Activated CD4-positive, alpha-beta T cell treated with anti-CD3 and anti-CD28 coated beads, Interleukin-2, amount 50 U/mL, for 4 hours (primary cell): Measurements from ENCODE around the gene ATP1A1.
A peak's percentile ranks its signal among the peaks of the same experiment; 100 is the strongest.

Experiments
- DNase-seq, 2 experiments: peaks; one replicate each; pipeline ENCODE4 v3.0.0-alpha.2; 2020

Gene ATP1A1

DNA sequence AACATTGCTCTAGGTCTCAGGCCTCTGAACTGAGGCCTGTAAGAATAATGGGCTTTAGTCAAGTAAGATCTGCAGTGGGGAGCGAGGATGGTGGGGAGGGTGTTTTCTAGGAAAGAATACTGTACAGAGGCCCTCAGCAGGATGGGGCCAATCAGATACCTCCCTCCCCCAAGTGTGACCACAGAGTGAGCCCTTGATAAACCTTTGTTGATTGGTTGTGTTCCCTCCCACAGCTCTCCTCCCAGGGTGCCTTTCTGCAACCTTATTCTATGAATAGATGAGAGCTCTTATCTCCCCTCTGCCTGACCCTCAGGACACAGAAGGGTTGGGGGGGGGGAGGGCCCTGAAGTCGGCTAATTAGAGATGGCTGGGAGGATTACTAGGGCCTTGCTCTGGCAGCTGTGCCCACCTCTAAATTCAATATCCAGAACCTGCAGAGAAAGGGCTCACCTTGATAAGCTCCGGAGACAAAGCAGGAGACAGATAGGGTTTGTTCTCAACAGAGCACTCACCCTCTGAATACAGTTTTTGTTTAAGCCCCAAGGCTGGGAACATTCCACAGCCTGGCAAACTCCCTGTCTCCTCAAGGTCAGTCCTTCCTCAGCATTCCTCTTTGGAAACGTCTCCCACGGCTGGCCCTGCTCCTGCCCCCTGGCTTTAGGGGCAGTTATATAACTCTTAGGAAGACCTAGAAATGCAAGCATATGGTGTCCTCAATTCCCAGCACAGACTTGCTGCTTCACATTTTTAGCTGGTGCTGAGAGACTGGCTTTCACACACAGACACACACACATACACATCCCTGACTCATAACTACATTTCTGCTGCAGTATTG, 42.9 kb downstream of the ATP1A1 start:
- DNase-seq, result no peak

DNA sequence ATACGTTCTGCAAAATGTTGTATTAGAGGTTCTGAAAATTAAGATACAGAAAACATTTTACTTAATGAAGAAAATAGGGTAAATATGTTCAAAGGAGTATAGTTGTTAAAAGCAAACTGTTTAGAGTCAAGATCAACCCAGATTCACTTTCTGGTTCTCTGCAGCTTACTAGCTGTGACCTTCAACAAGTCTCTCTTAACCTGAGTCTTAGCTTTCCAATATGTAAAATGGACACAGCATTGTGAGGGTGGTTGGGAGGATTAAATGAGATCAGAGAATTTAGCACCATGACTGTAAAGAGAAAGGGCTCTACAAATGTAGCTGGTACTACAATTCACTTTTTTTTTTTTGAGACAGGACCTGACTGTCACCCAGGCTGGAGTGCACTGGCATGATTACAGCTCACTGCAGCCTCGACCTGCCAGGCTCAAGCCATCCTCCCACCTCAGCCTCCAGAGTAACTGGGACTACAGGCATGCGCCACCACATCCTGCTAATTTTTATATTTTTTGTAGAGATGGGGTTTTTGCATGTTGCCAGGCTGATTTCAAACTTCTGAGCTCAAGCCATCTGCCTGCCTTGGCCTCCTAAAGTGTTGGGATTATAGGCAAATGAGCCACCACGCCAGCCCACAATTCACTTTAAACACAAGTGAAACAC, 43.9 kb downstream of the ATP1A1 start:
- no peak for DNase-seq

DNA sequence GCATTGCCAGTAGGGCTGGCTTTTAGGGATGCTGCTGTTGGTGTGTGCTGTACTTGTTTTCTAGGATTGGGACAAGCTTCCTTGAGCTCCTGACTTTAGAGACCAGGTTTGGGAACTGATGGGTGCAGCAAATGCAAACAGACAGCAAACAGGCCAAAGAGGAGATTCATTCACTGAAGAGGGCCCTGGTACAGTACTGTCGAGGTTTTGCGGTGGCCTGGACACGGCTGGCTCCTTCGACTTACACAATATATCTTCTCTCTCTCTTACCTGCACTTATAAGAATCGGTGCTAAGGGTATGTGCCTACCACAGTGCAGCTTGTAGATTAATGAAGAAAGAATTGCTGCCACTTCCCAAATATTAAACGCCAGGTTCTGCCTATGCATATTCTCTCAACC, 44.6 kb downstream of the ATP1A1 start:
- DNase-seq, result no peak

DNA sequence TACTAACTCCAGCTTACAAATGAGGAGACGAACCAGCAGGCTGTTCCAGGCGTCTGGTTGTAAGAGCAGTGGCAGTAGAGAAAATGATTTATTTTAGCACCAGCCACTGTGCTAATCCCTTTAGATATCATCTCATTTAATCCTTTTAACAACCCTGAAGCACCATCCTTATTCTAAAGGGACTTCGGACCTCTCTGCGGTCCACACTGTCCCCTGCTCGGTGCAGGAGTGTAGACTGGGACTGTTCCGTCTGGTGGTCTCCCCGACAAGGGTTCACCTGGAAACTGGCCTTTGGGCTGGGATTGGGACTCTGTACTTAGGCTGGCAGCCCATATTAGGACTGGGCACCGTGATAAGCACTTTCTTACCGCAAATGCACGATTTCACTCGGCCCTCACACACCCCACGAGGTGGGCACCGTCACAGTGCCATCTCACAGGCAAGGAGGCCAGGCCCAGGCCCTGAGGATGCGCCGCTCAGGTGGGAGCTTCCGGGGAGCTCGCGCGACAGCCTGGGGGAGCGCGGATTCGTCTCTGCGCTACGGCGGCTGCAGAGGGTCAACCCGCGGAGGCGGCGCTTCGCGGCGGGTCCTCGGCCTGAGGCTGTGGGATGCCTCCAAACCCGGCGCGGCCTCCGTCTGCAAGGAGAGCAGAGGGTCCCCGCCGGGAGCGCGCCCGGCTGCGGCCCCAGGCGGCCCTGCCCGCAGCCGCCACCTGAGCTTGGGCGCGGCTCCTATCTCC, 45.2 kb downstream of the ATP1A1 start:
- DNase-seq, result peak; percentile 82 to 84

DNA sequence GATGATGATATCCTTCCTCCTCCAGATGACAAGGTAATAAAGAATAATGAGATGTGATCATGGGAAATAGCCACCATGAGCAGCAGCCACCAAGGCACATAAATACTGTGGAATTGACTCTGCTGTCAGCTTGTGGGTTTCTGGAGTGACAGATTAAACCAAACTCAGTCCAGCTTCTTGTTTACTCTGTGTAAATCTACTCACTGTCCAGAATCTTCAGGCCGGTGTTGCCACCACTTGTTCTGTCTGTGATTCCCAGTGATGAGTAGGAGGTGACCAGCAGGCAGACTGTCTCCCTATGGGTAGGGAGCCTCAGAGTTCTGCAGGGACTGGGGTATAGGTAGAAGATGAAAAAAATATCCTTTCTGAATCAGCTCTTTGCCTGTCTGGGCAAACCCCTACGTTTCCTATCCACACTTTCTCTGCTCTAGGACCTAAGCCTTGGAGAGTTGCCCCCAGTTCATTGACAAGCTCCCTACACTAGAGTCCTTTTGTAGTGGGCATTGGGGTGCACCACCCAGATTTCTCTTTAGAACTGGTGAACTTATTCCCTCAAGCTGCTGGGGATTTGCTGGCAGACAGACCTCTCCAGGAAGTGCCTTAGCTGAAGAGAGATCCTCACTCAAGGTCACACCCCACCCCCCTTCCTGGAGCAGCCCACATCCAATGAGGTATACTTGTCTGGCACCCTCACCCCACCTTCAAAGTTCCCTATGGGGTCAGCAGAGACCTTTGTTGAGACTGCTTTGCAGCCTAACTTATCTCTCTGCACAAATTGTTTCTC, 47.6 kb downstream of the ATP1A1 start:
- DNase-seq, result no peak

DNA sequence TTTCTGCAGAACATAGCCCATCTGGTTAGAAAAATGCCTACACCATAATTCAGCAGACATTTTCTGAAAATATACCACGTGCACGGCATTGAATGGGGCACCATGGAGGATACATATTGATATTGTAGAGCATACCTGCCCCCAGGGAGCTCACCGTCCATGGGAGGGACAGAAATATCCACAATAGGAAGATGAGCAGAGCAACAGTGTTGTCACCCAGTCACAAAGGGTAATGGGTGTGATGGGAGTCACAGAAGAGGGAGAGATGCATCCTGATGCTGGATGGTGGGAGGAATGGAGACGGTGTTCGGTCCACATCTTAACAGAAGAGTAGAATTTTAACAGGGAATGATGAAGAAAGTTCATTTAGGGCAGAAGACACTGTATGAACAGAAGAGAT, 51.4 kb downstream of the ATP1A1 start:
- DNase-seq, result no peak

DNA sequence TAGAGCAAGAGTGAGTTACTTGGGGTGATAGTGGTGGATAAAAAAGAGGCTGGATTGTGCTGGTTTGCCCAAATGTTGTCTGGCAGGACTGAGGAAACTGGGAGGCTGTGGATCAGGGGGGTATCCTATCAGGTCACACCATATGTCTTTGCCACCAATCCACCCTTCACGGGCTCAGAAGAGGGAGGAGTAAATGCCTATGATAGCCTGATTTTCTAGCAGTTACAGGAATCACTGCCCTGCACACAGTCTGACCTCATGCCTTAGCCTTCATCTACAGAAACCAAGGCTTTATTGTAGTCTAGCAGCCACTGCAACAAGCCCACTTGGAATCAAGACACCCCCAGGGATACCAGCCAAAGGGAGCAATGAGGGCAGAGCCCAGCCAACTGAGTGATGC, 51.8 kb downstream of the ATP1A1 start:
- DNase-seq, result no peak

DNA sequence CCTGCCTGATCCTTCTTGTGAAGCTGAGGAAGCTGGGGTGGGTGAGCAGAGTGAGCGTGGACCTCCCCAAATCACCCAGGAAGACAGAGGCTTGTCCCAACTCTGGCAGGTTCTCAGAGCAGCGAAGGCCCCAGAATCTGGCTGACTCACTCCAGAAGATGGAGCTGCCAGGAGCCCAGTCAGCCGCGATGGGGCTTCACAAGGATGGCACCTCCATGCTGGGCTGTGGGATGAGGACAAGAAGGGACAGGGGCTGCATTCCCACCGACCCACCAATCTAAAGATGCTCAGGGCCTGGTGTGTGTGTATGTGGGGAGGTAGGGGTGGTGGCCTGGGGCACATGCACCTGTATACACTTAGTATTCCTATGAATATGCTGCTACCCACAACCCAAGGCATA, 52.9 kb downstream of the ATP1A1 start:
- DNase-seq, result no peak

DNA sequence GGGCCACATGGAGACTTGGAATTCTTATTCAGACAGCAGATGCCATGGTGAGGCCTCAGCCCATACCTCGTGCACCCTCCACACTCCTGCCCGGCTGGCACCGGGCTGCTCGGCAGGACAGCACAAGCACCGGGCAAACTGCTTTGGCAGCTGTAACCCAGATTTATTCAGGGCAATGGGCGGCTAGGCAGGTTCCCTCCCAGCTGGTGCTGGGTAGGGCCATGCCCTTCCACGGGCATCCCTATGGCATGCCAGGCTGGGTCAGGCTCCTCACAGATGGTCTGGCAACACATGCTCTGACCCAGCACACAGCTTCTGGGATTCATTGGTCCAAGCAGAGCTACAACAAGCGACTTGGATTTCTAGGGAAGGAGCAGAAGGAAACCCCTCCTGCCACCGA, 53.4 kb downstream of the ATP1A1 start:
- DNase-seq, result no peak

DNA sequence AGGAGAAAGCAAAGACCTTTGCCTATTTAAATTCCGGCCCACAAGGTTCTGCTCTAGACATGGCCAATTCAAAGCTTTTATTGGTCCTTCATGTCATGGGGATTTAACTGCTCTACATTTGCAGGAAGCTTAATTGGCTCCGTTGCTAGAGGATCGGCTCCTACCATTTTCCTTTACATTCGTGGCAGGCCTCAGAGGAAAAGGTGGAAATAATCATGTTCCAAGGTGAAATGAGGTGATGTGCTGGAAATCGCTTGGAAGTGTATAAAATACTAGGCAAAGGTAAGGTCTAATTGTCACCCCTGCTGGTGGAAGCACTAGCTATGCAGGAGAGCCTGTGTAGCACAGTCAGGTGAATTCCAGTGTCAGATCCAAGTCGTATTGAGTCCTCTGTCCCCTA, 55.5 kb downstream of the ATP1A1 start:
- DNase-seq, result no peak

DNA sequence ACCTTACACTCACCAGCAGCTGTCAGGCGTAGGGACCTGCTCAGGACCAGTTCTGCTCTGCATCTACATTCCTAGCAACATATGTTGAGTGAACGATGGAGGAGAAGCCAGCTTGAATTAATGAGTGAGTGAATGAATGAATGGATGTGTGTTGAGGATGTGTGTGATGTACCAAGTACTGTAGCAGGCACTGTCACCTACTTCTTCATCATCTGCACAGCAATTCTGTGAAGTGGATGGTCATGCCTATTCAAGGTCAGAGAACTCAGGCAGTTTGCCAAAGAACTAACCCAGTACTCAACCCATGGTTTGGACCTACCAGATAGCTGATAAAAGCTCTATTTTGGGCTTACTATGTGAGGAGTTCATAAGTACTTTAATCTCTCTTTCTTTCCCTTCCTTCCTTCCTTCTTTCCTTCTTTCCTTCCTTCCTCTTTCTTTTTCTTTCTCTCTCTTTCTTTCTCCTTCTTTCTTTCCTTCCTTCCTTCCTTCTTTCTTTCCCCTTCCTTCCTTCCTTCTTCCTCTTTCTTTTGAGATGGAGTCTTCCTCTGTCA, 56.9 kb downstream of the ATP1A1 start:
- no peak for DNase-seq

DNA sequence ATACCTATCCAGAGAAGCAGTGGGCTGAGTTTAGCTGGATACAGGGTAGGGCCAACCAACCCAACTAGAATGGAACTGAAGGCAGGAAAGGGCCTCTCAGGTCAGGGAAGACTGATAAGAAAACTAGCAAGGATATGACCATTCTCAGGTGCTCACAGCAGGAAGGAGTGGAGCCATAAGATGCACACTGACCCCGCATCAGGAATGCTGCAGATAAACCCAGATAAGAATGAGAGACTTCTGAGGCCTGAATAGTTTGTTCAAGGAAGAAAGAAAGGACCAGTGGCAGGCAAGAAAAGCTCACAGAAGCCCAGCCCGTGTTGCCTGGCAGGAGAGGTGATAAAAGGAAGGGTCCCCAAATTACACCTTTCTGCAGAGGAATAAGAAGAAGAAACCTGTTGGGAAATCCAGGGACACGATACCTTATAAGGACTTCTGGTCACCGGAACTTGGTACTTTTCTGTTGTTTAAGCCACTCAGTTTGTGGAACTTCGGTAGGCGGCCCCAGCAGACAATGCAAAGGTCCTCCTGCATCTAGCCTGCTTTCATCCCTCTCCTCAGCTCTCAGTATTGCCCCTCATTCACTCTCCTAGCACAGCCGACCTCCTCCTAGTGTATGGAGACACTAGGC, 58.9 kb downstream of the ATP1A1 start:
- no peak for DNase-seq

DNA sequence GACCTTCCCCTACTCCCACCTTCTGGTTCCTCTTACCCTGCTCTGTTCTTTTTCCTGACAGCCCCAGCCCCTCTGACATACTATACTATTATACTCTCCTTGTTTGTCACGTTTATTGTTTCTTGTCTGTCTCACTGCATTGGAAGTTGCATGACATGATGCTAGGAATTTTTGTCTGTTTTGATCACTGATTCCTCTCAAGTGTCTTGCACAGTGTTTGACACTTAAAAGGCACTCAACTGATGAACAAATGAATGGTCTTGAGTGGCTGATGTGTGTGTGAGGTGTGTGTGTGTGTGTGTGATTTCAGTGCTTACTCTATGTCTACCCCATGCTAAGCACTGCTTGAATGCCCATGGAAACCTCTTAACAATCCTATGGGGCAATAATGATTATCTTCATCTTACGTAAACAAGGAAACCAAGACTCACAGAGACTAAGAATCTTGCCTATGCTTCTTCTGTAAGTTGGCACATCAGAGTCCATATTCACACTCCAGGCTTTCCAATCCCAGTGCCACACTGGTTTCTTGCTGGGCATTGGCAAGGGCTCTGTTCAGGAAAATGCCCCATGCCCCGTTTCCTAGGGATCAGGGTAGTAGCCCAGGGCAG, 59.7 kb downstream of the ATP1A1 start:
- DNase-seq, result no peak

DNA sequence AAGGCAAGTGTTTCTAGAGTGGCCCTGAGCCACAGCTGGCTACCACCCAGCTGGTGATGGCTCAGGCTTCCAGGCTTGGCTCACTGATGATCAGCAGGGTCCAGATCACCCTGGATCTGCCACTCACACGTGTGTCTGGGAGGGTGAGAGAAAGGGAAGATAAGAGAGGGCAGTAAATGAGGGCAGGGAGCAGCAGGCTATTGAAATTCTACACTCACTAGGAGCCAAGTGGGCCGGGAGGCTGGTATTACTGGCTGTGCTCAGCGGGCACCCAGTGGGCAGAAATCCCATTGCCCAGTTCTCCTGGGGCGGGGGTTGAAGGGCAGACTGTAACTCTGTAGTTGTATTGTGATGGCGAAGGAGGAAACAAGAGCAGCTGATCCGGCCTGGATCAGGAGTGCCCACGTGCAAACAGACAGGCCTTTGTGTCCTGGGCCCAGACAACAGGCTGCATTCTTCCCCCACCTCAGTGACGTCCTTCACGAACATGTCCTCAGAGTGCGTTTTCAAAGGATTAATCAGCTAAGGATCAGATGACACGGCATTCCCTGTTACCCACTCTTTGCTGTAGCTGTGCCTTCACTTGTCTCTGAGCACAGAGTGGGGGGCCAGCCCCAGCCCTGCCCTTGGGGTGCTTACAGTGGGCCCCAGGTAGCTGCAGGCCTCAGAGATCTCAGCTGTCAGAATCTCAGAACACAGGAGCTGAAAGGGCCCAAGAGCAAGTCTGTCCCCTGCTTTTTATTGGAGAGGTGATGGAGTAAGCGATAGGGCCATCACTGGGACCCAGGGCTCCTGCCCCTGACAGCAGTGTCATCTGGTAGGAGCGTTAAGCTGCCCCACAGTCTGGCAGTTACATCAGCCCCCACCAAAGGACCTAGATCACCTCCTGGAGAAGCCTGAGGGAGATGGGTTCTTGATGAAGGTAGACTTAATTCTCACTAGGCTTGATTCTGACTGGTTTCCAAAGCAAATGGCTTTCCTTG, 60.5 kb downstream of the ATP1A1 start:
- no peak for DNase-seq

DNA sequence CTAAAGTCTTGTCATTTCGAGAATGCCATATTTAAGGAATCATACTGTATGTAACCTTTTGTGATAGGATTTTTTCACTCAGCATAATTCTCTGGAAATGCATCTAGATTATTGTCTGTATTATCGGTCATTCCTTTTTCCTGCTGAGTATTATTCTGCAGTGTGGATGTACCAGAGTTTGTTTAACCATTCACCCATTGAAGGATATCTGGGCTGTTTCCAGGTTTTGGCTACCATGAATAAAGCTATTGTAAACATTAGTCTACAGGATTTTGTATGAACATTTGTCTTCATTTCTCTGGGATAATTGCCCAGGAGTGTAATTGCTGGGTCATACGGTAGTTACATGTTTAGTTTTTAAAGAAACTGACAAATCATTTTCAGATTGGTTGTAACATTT, 61.8 kb downstream of the ATP1A1 start:
- no peak for DNase-seq

DNA sequence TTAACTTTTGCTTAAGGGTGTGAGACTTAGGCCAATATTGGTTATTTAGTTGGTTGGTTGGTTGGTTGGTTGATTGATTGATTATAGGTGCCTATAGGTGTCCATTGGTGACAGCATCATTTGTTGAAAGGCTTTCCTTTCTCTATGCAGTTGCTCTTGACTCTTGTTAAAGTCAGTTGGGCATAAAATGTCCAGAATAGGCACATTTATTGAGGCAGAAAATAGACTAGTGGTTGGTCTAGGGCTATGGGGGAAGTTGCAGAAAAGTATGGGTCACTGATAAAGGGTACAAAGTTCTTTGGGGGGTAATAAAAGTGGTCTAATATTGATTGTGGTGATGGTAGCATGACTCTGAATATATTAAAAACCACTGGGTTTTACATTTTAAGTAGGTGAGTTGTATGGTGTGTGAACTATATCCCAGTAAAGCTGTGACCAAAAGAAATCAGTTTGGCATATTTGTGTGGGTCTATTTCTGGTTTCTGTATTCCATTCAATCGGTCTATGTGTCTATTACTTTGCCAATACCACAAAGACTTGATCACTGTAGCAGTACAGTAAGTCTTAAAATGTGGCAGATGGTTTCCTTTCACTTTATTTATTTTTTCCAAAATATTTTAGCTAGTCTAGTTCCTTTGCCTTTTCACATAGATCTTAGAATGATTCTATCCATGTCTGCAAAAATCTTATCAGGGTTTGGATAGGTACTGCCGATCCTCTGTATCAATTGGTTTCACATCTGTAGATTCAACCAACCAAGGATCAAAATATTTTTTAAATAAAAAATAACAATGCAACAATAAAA, 63.0 kb downstream of the ATP1A1 start:
- DNase-seq, result no peak

DNA sequence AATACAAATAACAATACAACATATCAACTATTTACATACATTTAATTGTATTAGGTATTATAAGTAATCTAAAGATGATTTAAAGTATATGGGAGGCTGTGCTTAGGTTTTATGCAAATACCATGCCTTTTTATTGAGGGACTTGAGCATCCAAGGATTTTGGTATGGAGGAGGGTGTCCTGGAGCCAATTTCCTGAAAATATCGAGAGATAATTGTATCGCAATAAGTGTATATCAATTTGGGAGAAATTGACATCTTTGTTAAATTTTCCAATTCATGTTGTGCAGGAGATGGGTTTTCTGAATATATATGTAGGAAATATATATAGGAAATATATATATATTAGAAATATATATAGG, 63.5 kb downstream of the ATP1A1 start:
- no peak for DNase-seq

DNA sequence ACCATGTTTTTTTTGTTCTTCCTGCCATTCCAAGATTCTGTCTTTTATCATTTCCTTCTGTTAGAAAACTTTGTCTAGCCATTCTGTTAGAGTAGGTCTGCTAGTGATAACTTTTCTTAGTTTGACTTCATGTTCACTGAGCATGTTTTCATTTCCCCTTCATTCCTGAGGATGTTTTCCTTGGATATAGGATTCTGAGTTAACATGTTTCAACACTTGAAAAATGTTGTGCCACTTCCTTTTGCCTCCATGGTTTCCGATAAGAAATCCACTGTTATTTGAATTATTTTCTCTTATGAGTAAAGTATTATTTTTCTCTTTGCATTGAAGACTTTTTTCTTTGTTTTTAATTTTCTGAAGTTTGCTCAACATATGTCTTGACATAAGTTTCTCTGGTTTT, 66.7 kb downstream of the ATP1A1 start:
- DNase-seq, result no peak

DNA sequence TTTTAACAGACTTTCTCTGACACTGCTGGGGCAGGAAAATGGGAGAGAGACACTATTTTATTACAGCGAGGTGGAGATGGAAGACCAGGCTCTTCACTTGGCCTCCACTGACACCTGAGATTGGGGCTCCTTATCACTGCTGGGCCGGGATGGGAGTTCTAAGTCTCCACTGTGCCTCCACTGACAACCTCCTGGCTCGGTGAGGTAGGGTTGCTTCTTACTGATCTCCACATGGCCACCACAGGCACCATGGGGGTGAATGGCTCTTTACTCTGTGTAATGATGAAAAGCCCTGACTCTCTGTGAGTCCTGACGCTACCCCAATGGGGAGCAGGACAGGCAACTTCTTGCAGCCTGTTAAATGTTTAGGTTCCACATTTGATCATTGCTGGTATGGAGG, 67.7 kb downstream of the ATP1A1 start:
- DNase-seq, result no peak

DNA sequence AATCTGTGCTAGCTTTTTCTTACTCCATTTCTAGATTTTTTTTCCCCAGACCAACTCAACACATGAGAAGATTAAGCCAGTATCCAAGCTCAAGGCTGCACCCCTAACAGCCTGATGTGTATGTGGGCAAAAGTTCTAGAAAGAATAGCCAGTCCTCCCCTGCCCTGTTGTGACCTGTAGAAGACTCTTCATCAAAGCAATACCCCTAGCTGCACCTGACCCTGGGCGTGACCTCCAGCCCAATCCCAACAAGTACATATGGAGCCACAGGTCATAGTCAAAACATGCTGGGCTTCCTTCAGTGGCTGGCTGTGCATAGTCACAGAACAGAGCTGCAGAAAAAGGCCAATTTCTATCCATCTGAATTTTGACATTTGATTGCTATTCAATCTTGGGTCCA, 72.5 kb downstream of the ATP1A1 start:
- DNase-seq, result no peak
